HepG2 (cell line): ENCODE data around the gene UBXN6. TPM values are rescaled to one million over a fixed set of nuclear protein-coding genes. Genes with fewer than 3 reads are reported as not detected.

Source experiments
- ASH2L ChIP-seq: fragments of 300-600, 200-600 bp; sonication (generic); IDR thresholded peaks from 2 replicates; pipeline ENCODE4 v1.7.0; 2017; ENCODE audit warnings: low read depth, mild to moderate bottlenecking, moderate library complexity, mixed read lengths, low read length; ENCODE audit not compliant: insufficient read length
- BRD4 ChIP-seq: sonication (generic); formaldehyde crosslinking; IDR thresholded peaks from 2 replicates; pipeline ENCODE4 v1.4.0; 2020; ENCODE audit warnings: missing genetic modification reagents
- HDAC1 ChIP-seq: sonication (generic); formaldehyde crosslinking; IDR thresholded peaks from 2 replicates; pipeline ENCODE4 v1.5.1; 2020; ENCODE audit warnings: mild to moderate bottlenecking, missing genetic modification reagents
- IRF2 ChIP-seq: IDR thresholded peaks from 2 replicates; pipeline ENCODE4 v1.6.1; 2018; ENCODE audit warnings: missing genetic modification reagents, missing compliant biosample characterization
- KLF11 ChIP-seq: IDR thresholded peaks from 2 replicates; pipeline ENCODE4 v1.6.1; 2016; ENCODE audit warnings: missing compliant biosample characterization
- KMT2A ChIP-seq: sonication (generic); formaldehyde crosslinking; IDR thresholded peaks from 2 replicates; pipeline ENCODE4 v1.4.0; 2020; ENCODE audit warnings: missing genetic modification reagents
- NFATC3 ChIP-seq: sonication (generic); formaldehyde crosslinking; IDR thresholded peaks from 2 replicates; pipeline ENCODE4 v1.5.1; 2020; ENCODE audit warnings: mild to moderate bottlenecking, missing genetic modification reagents
- PAWR ChIP-seq: sonication (generic); formaldehyde crosslinking; IDR thresholded peaks from 2 replicates; pipeline ENCODE4 v1.4.0; 2020; ENCODE audit warnings: missing genetic modification reagents, mild to moderate bottlenecking, borderline replicate concordance
- PHF8 ChIP-seq: sonication (generic); formaldehyde crosslinking; IDR thresholded peaks from 2 replicates; pipeline ENCODE4 v1.5.0; 2020; ENCODE audit warnings: missing genetic modification reagents
- PTBP1 ChIP-seq: fragments of 200-400 bp; formaldehyde crosslinking; IDR thresholded peaks from 2 replicates; pipeline ENCODE4 v1.6.1; 2018; ENCODE audit warnings: low read length, low read depth; ENCODE audit not compliant: poor library complexity, severe bottlenecking
- RARG ChIP-seq: sonication (generic); formaldehyde crosslinking; IDR thresholded peaks from 2 replicates; pipeline ENCODE4 v1.4.0; 2020; ENCODE audit warnings: low read depth, mild to moderate bottlenecking, missing genetic modification reagents
- SP4 ChIP-seq: sonication (generic); formaldehyde crosslinking; IDR thresholded peaks from 2 replicates; pipeline ENCODE4 v1.8.1; 2023; ENCODE audit warnings: mild to moderate bottlenecking, missing genetic modification reagents
- ZNF44 ChIP-seq: sonication (generic); formaldehyde crosslinking; IDR thresholded peaks from 2 replicates; pipeline ENCODE4 v1.5.1; 2020; ENCODE audit warnings: mild to moderate bottlenecking, missing genetic modification reagents
- ZNF550 ChIP-seq: sonication (generic); formaldehyde crosslinking; IDR thresholded peaks from 2 replicates; pipeline ENCODE4 v1.4.0; 2020; ENCODE audit warnings: mild to moderate bottlenecking, missing genetic modification reagents, borderline replicate concordance
- ZNF788 ChIP-seq: sonication (generic); formaldehyde crosslinking; IDR thresholded peaks from 2 replicates; pipeline ENCODE4 v1.5.0; 2020; ENCODE audit warnings: mild to moderate bottlenecking, missing genetic modification reagents, borderline replicate concordance
- ZSCAN22 ChIP-seq: sonication (generic); formaldehyde crosslinking; IDR thresholded peaks from 2 replicates; pipeline ENCODE4 v1.4.0; 2020; ENCODE audit warnings: mild to moderate bottlenecking, missing genetic modification reagents
- polyA plus RNA-seq, 8 experiments: library from polyadenylated mRNA; depleted of rRNA in 3 of 8; stranded (reverse) in 7 of 8; unstranded in 1 of 8; fragments of >200 nt; fragmentation: Illumina TruSeq in 4 of 8; extraction: Trizol in 4 of 8; gene quantifications; 2 replicates each; pipeline versions ENCODE4 v1.2.1 to v1.2.3, GENCODE V29; 2011 to 2016; ENCODE audit warnings: low read depth in 4 of 8, missing spikeins in 1 of 8, mixed read lengths in 1 of 8; ENCODE audit not compliant: insufficient read depth in 1 of 8
- total RNA-seq, 5 experiments: library from RNA; depleted of rRNA; stranded (reverse); fragments of >200 nt; fragmentation: Illumina TruSeq; extraction: Trizol; gene quantifications; 2 replicates each; pipeline ENCODE4 v1.2.3, GENCODE V29; 2016; ENCODE audit warnings: low read depth in 1 of 5
- TF ChIP-seq, protein P1 (sequence below): sonication (generic); formaldehyde crosslinking; IDR thresholded peaks from 2 replicates; pipeline ENCODE4 v1.8.0; 2022; ENCODE audit warnings: missing genetic modification reagents, mild to moderate bottlenecking, moderate library complexity, borderline replicate concordance
- TF ChIP-seq, protein P2 (sequence below): sonication (generic); formaldehyde crosslinking; IDR thresholded peaks from 2 replicates; pipeline ENCODE4 v1.5.0; 2020; ENCODE audit warnings: mild to moderate bottlenecking, missing genetic modification reagents, borderline replicate concordance
- TF ChIP-seq, protein P3 (sequence below): IDR thresholded peaks from 2 replicates; pipeline ENCODE4 v1.6.1; 2016
- TF ChIP-seq, protein P4 (sequence below): sonication (generic); formaldehyde crosslinking; IDR thresholded peaks from 2 replicates; pipeline ENCODE4 v1.8.0; 2022; ENCODE audit warnings: missing genetic modification reagents, mild to moderate bottlenecking, borderline replicate concordance
- TF ChIP-seq, protein P5 (sequence below): sonication (generic); formaldehyde crosslinking; IDR thresholded peaks from 2 replicates; pipeline ENCODE4 v1.4.0; 2020; ENCODE audit warnings: mild to moderate bottlenecking, missing genetic modification reagents

Gene UBXN6
- total and polyA plus RNA-seq, 2 of the 13 experiments (the other 11 are each of a cell fraction or from before 2014, with no cell fraction given) = 34.9 to 35.5 TPM

DNA sequence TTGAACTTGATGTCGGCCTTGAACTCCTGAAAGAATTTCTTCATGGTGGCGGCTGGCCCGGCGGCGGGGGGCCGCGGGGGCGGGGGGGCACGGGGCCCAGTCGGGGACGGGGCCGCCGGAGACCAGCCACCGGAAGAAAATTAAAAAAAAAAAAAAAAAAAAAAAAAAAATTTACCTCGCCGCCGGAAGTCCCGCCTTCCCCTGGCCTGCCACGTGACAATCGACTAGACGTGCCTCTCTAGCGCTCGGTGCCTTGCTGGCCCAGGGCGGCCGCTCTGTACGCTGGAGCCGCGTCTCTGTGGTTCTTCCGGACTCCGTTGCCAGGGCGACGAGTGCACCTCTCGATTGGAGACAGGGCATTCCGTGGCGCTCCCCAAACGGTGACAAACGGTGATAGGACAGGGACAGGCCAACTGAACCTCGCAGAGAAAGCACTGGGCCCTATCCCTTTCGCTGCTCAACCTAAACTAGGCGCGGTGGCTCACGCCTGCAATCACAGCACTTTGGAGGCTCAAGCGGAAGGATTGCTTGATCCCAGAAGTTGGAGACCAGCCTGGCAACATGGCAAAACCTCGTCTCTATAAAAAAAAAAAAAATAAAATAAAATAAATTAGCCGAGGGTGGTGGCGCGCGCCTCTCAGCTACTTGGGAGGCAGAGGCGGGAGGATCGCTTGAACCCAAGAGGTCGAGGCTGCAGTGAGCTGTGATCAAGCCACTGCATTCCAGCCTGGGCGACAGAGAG, at the start of gene UBXN6 (continued):
- TF ChIP-seq PHF8 (CRISPR knock-in tag) = peak; percentile 37; the same call in 1 of the 2 replicates
- TF ChIP-seq, protein P1, sequence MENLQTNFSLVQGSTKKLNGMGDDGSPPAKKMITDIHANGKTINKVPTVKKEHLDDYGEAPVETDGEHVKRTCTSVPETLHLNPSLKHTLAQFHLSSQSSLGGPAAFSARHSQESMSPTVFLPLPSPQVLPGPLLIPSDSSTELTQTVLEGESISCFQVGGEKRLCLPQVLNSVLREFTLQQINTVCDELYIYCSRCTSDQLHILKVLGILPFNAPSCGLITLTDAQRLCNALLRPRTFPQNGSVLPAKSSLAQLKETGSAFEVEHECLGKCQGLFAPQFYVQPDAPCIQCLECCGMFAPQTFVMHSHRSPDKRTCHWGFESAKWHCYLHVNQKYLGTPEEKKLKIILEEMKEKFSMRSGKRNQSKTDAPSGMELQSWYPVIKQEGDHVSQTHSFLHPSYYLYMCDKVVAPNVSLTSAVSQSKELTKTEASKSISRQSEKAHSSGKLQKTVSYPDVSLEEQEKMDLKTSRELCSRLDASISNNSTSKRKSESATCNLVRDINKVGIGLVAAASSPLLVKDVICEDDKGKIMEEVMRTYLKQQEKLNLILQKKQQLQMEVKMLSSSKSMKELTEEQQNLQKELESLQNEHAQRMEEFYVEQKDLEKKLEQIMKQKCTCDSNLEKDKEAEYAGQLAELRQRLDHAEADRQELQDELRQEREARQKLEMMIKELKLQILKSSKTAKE (CRISPR knock-in tag) = no peak
- no peak for TF ChIP-seq PAWR
- no peak for TF ChIP-seq ZSCAN22
- peak; percentile 91; the same call in 1 of the 2 replicates for TF ChIP-seq ZNF788 (CRISPR knock-in tag)
- TF ChIP-seq HDAC1 = peak; percentile 85
- no peak for TF ChIP-seq BRD4 (CRISPR knock-in tag)
- TF ChIP-seq, protein P2, sequence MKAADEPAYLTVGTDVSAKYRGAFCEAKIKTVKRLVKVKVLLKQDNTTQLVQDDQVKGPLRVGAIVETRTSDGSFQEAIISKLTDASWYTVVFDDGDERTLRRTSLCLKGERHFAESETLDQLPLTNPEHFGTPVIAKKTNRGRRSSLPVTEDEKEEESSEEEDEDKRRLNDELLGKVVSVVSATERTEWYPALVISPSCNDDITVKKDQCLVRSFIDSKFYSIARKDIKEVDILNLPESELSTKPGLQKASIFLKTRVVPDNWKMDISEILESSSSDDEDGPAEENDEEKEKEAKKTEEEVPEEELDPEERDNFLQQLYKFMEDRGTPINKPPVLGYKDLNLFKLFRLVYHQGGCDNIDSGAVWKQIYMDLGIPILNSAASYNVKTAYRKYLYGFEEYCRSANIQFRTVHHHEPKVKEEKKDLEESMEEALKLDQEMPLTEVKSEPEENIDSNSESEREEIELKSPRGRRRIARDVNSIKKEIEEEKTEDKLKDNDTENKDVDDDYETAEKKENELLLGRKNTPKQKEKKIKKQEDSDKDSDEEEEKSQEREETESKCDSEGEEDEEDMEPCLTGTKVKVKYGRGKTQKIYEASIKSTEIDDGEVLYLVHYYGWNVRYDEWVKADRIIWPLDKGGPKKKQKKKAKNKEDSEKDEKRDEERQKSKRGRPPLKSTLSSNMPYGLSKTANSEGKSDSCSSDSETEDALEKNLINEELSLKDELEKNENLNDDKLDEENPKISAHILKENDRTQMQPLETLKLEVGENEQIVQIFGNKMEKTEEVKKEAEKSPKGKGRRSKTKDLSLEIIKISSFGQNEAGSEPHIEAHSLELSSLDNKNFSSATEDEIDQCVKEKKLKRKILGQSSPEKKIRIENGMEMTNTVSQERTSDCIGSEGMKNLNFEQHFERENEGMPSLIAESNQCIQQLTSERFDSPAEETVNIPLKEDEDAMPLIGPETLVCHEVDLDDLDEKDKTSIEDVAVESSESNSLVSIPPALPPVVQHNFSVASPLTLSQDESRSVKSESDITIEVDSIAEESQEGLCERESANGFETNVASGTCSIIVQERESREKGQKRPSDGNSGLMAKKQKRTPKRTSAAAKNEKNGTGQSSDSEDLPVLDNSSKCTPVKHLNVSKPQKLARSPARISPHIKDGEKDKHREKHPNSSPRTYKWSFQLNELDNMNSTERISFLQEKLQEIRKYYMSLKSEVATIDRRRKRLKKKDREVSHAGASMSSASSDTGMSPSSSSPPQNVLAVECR (CRISPR knock-in tag) = peak; percentile 90
- TF ChIP-seq KMT2A (CRISPR knock-in tag) = no peak
- TF ChIP-seq RARG = no peak
- peak; percentile 99 for TF ChIP-seq PTBP1
- peak; percentile 37; the same call in 1 of the 2 replicates for TF ChIP-seq KLF11
- TF ChIP-seq ZNF44 = peak; percentile 33; the same call in 1 of the 2 replicates
- peak; percentile 64 for TF ChIP-seq IRF2 (CRISPR knock-in tag)
- TF ChIP-seq, protein P3, sequence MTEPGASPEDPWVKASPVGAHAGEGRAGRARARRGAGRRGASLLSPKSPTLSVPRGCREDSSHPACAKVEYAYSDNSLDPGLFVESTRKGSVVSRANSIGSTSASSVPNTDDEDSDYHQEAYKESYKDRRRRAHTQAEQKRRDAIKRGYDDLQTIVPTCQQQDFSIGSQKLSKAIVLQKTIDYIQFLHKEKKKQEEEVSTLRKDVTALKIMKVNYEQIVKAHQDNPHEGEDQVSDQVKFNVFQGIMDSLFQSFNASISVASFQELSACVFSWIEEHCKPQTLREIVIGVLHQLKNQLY (CRISPR knock-in tag) = 0 out of 2 replicates have a peak, but pooled peaks have one; percentile 18
- TF ChIP-seq SP4 (CRISPR knock-in tag) = peak; percentile 63
- TF ChIP-seq, protein P4, sequence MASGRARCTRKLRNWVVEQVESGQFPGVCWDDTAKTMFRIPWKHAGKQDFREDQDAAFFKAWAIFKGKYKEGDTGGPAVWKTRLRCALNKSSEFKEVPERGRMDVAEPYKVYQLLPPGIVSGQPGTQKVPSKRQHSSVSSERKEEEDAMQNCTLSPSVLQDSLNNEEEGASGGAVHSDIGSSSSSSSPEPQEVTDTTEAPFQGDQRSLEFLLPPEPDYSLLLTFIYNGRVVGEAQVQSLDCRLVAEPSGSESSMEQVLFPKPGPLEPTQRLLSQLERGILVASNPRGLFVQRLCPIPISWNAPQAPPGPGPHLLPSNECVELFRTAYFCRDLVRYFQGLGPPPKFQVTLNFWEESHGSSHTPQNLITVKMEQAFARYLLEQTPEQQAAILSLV (CRISPR knock-in tag) = no peak
- TF ChIP-seq ZNF550 (CRISPR knock-in tag) = no peak
- peak; percentile 4 for TF ChIP-seq ASH2L
- 0 out of 2 replicates have a peak, but pooled peaks have one; percentile 30 for TF ChIP-seq NFATC3 (CRISPR knock-in tag)
- TF ChIP-seq, protein P5, sequence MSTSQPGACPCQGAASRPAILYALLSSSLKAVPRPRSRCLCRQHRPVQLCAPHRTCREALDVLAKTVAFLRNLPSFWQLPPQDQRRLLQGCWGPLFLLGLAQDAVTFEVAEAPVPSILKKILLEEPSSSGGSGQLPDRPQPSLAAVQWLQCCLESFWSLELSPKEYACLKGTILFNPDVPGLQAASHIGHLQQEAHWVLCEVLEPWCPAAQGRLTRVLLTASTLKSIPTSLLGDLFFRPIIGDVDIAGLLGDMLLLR (CRISPR knock-in tag) = no peak
